Measurements from ENCODE around the gene FLNB. TPM values are rescaled to one million over a fixed set of nuclear protein-coding genes. Genes with fewer than 3 reads are reported as not detected.

Gene FLNB
- total RNA-seq, 2 donors from 2014 or later: 104 to 121 TPM

- ATAC-seq: peak; percentile 31
- DNase-seq: peak; percentile 45 to 76 (median 58)
- intact Hi-C loops (cut with DNase I): loop anchor here (10.0 kb wide), 1 partner anchor 51 kb away; no protein-coding TSS in a partner anchor
Observed at GRCh38 chr3:58065700-58066167, 57.5 kb downstream of the FLNB start.

GRCh38 chr3:58066842-58067241, 58.6 kb downstream of the FLNB start:
- Histone ChIP-seq H3K36me3 (replicated peaks in 1 of 2; ENCODE audit: insufficient read depth in 1 of 2, low read depth in 2 of 2) (no peaks in the 10 kb centered on the region), H3K27me3 (no peaks in the 10 kb centered on the region), H3K4me3 (no peak overlapping the region), H3K4me1 (peaks cover 58% of the 10 kb centered on the region), H3K9me3 (no peaks in the 10 kb centered on the region), H3K27ac (peak overlapping the region; percentile 9 to 63 (median 60))
- intact Hi-C loops (cut with DNase I): loop anchor here (10.0 kb wide), 1 partner anchor 52 kb away; no protein-coding TSS in a partner anchor
- WGBS, 2 donors: 32 to 56% methylated on average over 3 of the region's 3 CpGs
- ATAC-seq (peak; percentile 54), DNase-seq (peak in 1 of 4 donors; percentile 40)
- no peak for TF ChIP-seq POLR2A (IDR thresholded peaks at IDR 0.05)
- TF ChIP-seq CTCF (IDR thresholded peaks at IDR 0.05): no peak

More at GRCh38 chr3:58065700-58066167, 57.5 kb downstream of the FLNB start:
- Histone ChIP-seq H3K27me3 (no peaks in the 10 kb centered on the region), H3K9me3 (no peaks in the 10 kb centered on the region), H3K4me3 (no peak overlapping the region), H3K27ac (peak overlapping the region; percentile 5 to 63 (median 60)), H3K36me3 (replicated peaks in 1 of 2; ENCODE audit: insufficient read depth in 1 of 2, low read depth in 2 of 2) (no peaks in the 10 kb centered on the region), H3K4me1 (peaks cover 55% of the 10 kb centered on the region)
- TF ChIP-seq CTCF (IDR thresholded peaks at IDR 0.05): no peak
- 30 to 40% methylated on average over 6 of the region's 6 CpGs for WGBS, 2 donors

DNA sequence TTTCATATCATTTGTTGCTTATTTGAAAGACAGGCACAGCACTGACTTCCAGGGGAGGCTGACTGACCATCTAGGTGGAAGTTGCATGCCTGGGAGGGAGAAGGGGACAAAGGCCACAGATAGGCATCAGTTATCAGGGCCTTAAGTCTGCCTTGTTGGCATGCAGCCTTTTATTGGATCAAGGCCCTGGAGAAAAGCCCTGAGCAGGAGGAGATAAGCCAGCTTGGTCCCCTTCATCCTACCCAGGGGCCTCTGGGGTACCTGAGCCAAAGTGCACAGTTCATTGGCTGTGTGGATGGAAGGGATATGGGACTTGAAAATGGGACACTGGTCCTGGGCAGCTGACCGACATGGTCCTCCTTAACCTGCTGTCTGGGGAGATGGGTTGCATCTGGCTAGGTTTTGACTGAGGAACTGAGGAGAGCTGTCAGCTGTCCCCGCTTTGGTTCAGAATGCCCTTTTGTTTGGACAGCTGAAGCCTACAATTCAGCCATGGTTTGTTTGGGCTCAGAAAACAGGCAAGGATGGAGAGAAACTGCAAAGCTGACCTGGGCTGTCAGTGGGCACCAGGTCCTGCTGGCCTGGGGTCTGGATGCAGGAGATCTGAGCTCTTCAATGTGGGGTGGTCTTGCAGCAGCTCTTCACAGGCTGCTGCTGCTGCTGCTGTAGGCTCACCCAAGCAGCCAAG, 60.0 kb downstream of the FLNB start:
- peak overlapping the region in 3 of 4 donors; percentile 13 to 62 (median 43) for H3K27ac ChIP-seq
- TF ChIP-seq POLR2A (IDR thresholded peaks at IDR 0.05): no peak
- TF ChIP-seq CTCF (IDR thresholded peaks at IDR 0.05): no peak
- H3K36me3 ChIP-seq (replicated peaks in 1 of 2; ENCODE audit: insufficient read depth in 1 of 2, low read depth in 2 of 2): no peaks in the 10 kb centered on the region
- 33 to 40% methylated on average over 2 of the region's 2 CpGs for WGBS, 2 donors
- H3K9me3 ChIP-seq: no peaks in the 10 kb centered on the region
- H3K4me3 ChIP-seq: no peak overlapping the region
- H3K4me1 ChIP-seq: peaks cover 57% of the 10 kb centered on the region
- ATAC-seq: peak; percentile 2
- no peaks in the 10 kb centered on the region for H3K27me3 ChIP-seq
- intact Hi-C loops (cut with DNase I): loop anchor here (10.0 kb wide), 1 partner anchor 53 kb away; no protein-coding TSS in a partner anchor
- peak in 1 of 4 donors; percentile 55 for DNase-seq

GRCh38 chr3:58071480-58071971, 63.3 kb downstream of the FLNB start:
- Histone ChIP-seq H3K9me3 (no peaks in the 10 kb centered on the region), H3K27me3 (no peaks in the 10 kb centered on the region), H3K4me1 (peaks cover 50% of the 10 kb centered on the region), H3K36me3 (replicated peaks in 1 of 2; ENCODE audit: insufficient read depth in 1 of 2, low read depth in 2 of 2) (no peaks in the 10 kb centered on the region), H3K4me3 (no peak overlapping the region), H3K27ac (peak overlapping the region; percentile 8 to 56 (median 24))
- DNase-seq: peak in 3 of 4 donors; percentile 37 to 52 (median 41)
- peak; percentile 61 for ATAC-seq
- intact Hi-C loops (cut with DNase I): no loop called here
- 57 to 65% methylated on average over 6 to 7 of the region's 7 CpGs for WGBS, 2 donors
- TF ChIP-seq CTCF (IDR thresholded peaks at IDR 0.05) (no peak), POLR2A (IDR thresholded peaks at IDR 0.05) (no peak)
